Psoas muscle (tissue), 8 donors: ENCODE data around the gene COMP. TPM values are rescaled to one million over a fixed set of nuclear protein-coding genes. Genes with fewer than 3 reads are reported as not detected.

Experiments used
- ATAC-seq, 4 donors: fragments of 200-7000 bp; cut with Tn5 transposase; one replicate each; pipeline ENCODE4 v1.9.1; 2020; ENCODE audit warnings: moderate library complexity in 3 of 4, mild to moderate bottlenecking in 2 of 4
- DNase-seq, 2 donors: peaks; one replicate each; pipeline ENCODE4 v3.0.0-alpha.2; 2020
- H3K27ac ChIP-seq: fragments of 200-600 bp; one replicate; pipeline ENCODE4 v1.8.0; 2022
- H3K27me3 ChIP-seq, 3 donors: fragments of 200-600 bp in 1 of 3; one replicate each; pipeline versions ENCODE4 v1.6.1 to v1.8.0; 2013 to 2022; ENCODE audit warnings: low read length in 2 of 3, mild to moderate bottlenecking in 2 of 3, moderate library complexity in 1 of 3; ENCODE audit not compliant: insufficient read depth in 3 of 3
- H3K36me3 ChIP-seq, 2 donors: fragments of 200-600 bp in 1 of 2; one replicate each; pipeline versions ENCODE4 v1.6.1 to v1.8.0; 2013 to 2022; ENCODE audit warnings: low read depth in 1 of 2, mild to moderate bottlenecking in 1 of 2, moderate library complexity in 1 of 2; ENCODE audit not compliant: insufficient read depth in 1 of 2
- H3K4me1 ChIP-seq: fragments of 200-600 bp; one replicate; pipeline ENCODE4 v1.8.0; 2022
- H3K4me3 ChIP-seq: fragments of 200-600 bp; one replicate; pipeline ENCODE4 v1.8.0; 2022; ENCODE audit warnings: mild to moderate bottlenecking
- H3K9me3 ChIP-seq: fragments of 200-600 bp; one replicate; pipeline ENCODE4 v1.8.0; 2022
- CTCF ChIP-seq: fragments of 200-600 bp; IDR thresholded peaks from one replicate; pipeline ENCODE4 v1.8.0; 2022; ENCODE audit warnings: antibody characterized with exemption
- WGBS, 3 donors: extraction: QIAGEN DNeasy Blood & Tissue Kit; methylation state at CpG; one replicate each; pipeline versions ENCODE4 v1.1.6 to v1.1.7; 2013; 5-methylcytosine and 5-hydroxymethylcytosine counted together
- intact Hi-C, 2 donors: fragments of 100-400 bp; cut with DNase I; formaldehyde crosslinking; loops; one replicate each; pipeline versions ENCODE4 v1.11.0 to v1.14.2; 2022
- polyA plus RNA-seq, 3 donors: library from polyadenylated mRNA; stranded (reverse); fragments of 200-250 nt; gene quantifications; one replicate each; pipeline ENCODE4 v1.2.3, GENCODE V29; 2013
- total RNA-seq, 4 donors: library from RNA; stranded (reverse); fragmentation: NEBNext Ultra II Directional in 2 of 4; extraction: Animal tissue kit (Norgen Biotek cat#: 25700) in 2 of 4; gene quantifications; one replicate each; pipeline versions ENCODE4 v1.2.1 to v1.2.4, GENCODE V29; 2021 to 2023
- donor health status: healthy with polysubstance abuse.
- donor health status: DM: no; HTN: no; CAD: no; lungs with moderate emphysema.
- donor health status: Bipolar disorder and iron deficiency.
- donor health status: healthy.
- donor health status: DM: yes; HTN: yes; CAD: no.
- donor health status: DM: no; HTN: no; CAD: no.
- donor health status: DM: no; HTN: no; CAD: no.
- donor health status: DM: yes; HTN: yes; CAD: no.

Gene COMP
- total and polyA plus RNA-seq, 7 donors, result 0.10 to 1.8 (median 0.84) TPM; not detected in 1

GRCh38 chr19:18745012-18745735 lies 45.9 kb downstream of the COMP start:
- no peak overlapping the region for H3K27ac ChIP-seq
- H3K36me3 ChIP-seq, result peaks cover 0 to 5% of the 10 kb centered on the region in 2 donors
- H3K9me3 ChIP-seq, result no peaks in the 10 kb centered on the region
- no peaks in the 10 kb centered on the region for H3K27me3 ChIP-seq
- intact Hi-C loops, result no loop called here
- no peak overlapping the region for H3K4me3 ChIP-seq
- TF ChIP-seq CTCF, result no peak
- no peak for DNase-seq
- no peaks in the 10 kb centered on the region for H3K4me1 ChIP-seq
- 74 to 78% (median 75%) methylated on average over 12 to 26 of the region's 26 CpGs for WGBS, 3 donors
- ATAC-seq, result peak in 1 of 4 donors; percentile 19

GRCh38 chr19:18743784-18744418 lies 47.2 kb downstream of the COMP start:
- Histone ChIP-seq H3K27me3 (no peaks in the 10 kb centered on the region), H3K9me3 (no peaks in the 10 kb centered on the region), H3K27ac (no peak overlapping the region), H3K4me1 (no peaks in the 10 kb centered on the region), H3K4me3 (no peak overlapping the region), H3K36me3 (no peaks in the 10 kb centered on the region)
- WGBS, 3 donors, result 95% methylated on average over 36 of the region's 36 CpGs
- TF ChIP-seq CTCF, result no peak
- DNase-seq, result no peak
- ATAC-seq, result peak in 1 of 4 donors; percentile 18
- intact Hi-C loops, result no loop called here

GRCh38 chr19:18742838-18743783 lies 48.0 kb downstream of the COMP start:
- Histone ChIP-seq H3K4me3 (no peak overlapping the region), H3K4me1 (no peaks in the 10 kb centered on the region), H3K9me3 (no peaks in the 10 kb centered on the region), H3K36me3 (no peaks in the 10 kb centered on the region), H3K27me3 (no peaks in the 10 kb centered on the region), H3K27ac (no peak overlapping the region)
- intact Hi-C loops, result no loop called here
- WGBS, 3 donors, result 70 to 75% (median 72%) methylated on average over 36 to 38 of the region's 38 CpGs
- peak in 2 of 4 donors; percentile 7 to 19 for ATAC-seq
- TF ChIP-seq CTCF, result no peak
- peak in 1 of 2 donors; percentile 67 for DNase-seq

- Histone ChIP-seq H3K27me3 (no peaks in the 10 kb centered on the region), H3K36me3 (no peaks in the 10 kb centered on the region), H3K4me3 (no peak overlapping the region), H3K9me3 (no peaks in the 10 kb centered on the region), H3K4me1 (no peaks in the 10 kb centered on the region), H3K27ac (no peak overlapping the region)
- TF ChIP-seq CTCF, result no peak
- ATAC-seq (no peak), DNase-seq (no peak)
- WGBS, 3 donors, result 81 to 86% (median 84%) methylated on average over 14 of the region's 14 CpGs
- intact Hi-C loops, result no loop called here
These were observed 48.8 kb downstream of the COMP start for GRCh38 chr19:18742324-18742723.
